Esophagus muscularis mucosa (tissue), 4 donors: ENCODE data around the gene NID1.

ENCODE experiments used
- CTCF ChIP-seq, 3 experiments: fragments of 200-600 bp in 2 of 3; fragments of 450-650 bp in 1 of 3; sonication (generic) in 2 of 3; IDR thresholded peaks; one replicate each; pipeline ENCODE4 v1.5.1; 2017 to 2019; ENCODE audit warnings: antibody characterized with exemption in 3 of 3, mild to moderate bottlenecking in 2 of 3, moderate library complexity in 1 of 3
- EP300 ChIP-seq: sonication (generic); formaldehyde crosslinking; IDR thresholded peaks from one replicate; pipeline ENCODE4 v1.6.1; 2017; ENCODE audit warnings: antibody characterized with exemption
- POLR2A ChIP-seq: fragments of 450-650 bp; IDR thresholded peaks from one replicate; pipeline ENCODE4 v1.6.1; 2017; ENCODE audit warnings: antibody characterized with exemption, moderate library complexity, mild to moderate bottlenecking, low read depth
- POLR2AphosphoS5 ChIP-seq, 2 donors: sonication (generic); formaldehyde crosslinking; IDR thresholded peaks; one replicate each; pipeline ENCODE4 v1.6.1; 2017; ENCODE audit warnings: antibody characterized with exemption in 2 of 2

- TF ChIP-seq CTCF (IDR thresholded peaks at IDR 0.05), result no peak
- TF ChIP-seq POLR2A, result no peak
- no peak for TF ChIP-seq POLR2AphosphoS5 (IDR thresholded peaks at IDR 0.05)
- TF ChIP-seq EP300, result no peak
Observed at GRCh38 chr1:235968831-235969230, 96.1 kb downstream of the NID1 start.
